Mucosa of rectum (tissue), 2 donors: ENCODE results near the gene CGNL1.

Experiments
- H3K27ac ChIP-seq, 2 donors: one replicate each; pipeline ENCODE4 v1.7.0; 2013; ENCODE audit warnings: inconsistent platforms in 2 of 2, low read depth in 2 of 2, low read length in 2 of 2
- H3K27me3 ChIP-seq, 2 donors: one replicate each; pipeline ENCODE4 v1.7.0; 2013; ENCODE audit warnings: low read length in 2 of 2; ENCODE audit not compliant: control insufficient read depth in 2 of 2, insufficient read depth in 2 of 2
- H3K36me3 ChIP-seq, 2 donors: one replicate each; pipeline ENCODE4 v1.7.0; 2013; ENCODE audit warnings: low read length in 2 of 2; ENCODE audit not compliant: control insufficient read depth in 2 of 2, insufficient read depth in 2 of 2
- H3K4me1 ChIP-seq, 2 donors: one replicate each; pipeline ENCODE4 v1.7.0; 2013; ENCODE audit warnings: low read length in 2 of 2, mild to moderate bottlenecking in 1 of 2; ENCODE audit not compliant: control insufficient read depth in 2 of 2, insufficient read depth in 2 of 2
- H3K4me3 ChIP-seq, 2 donors: one replicate each; pipeline ENCODE4 v1.7.0; 2013; ENCODE audit warnings: low read length in 2 of 2
- H3K9ac ChIP-seq, 2 donors: one replicate each; pipeline ENCODE4 v1.7.0; 2013; ENCODE audit warnings: low read length in 2 of 2, low read depth in 1 of 2, mild to moderate bottlenecking in 1 of 2
- H3K9me3 ChIP-seq, 2 donors: one replicate each; pipeline ENCODE4 v1.7.0; 2013; ENCODE audit warnings: low read length in 2 of 2; ENCODE audit not compliant: control insufficient read depth in 2 of 2
- donor health status: healthy.
- donor health status: Normal muscosa, but diverticular disease.

The CGNL1 gene

GRCh38 chr15:57485869-57486268 lies 109.6 kb downstream of the CGNL1 start:
- no peak overlapping the region for H3K9ac ChIP-seq
- H3K27me3 ChIP-seq: no peaks in the 10 kb centered on the region
- no peak overlapping the region for H3K27ac ChIP-seq
- no peaks in the 10 kb centered on the region for H3K36me3 ChIP-seq
- H3K4me3 ChIP-seq: no peak overlapping the region
- H3K4me1 ChIP-seq: no peaks in the 10 kb centered on the region
- no peaks in the 10 kb centered on the region for H3K9me3 ChIP-seq

GRCh38 chr15:57486833-57487232 lies 110.5 kb downstream of the CGNL1 start:
- no peak overlapping the region for H3K9ac ChIP-seq
- no peak overlapping the region for H3K27ac ChIP-seq

GRCh38 chr15:57489122-57489521 lies 112.8 kb downstream of the CGNL1 start:
- Histone ChIP-seq H3K27me3 (no peaks in the 10 kb centered on the region), H3K36me3 (no peaks in the 10 kb centered on the region), H3K27ac (no peak overlapping the region), H3K9ac (no peak overlapping the region), H3K4me3 (no peak overlapping the region), H3K4me1 (no peaks in the 10 kb centered on the region), H3K9me3 (no peaks in the 10 kb centered on the region)

More at GRCh38 chr15:57486833-57487232, 110.5 kb downstream of the CGNL1 start:
- no peak overlapping the region for H3K4me3 ChIP-seq
- H3K27me3 ChIP-seq: no peaks in the 10 kb centered on the region
- no peaks in the 10 kb centered on the region for H3K9me3 ChIP-seq
- H3K4me1 ChIP-seq: no peaks in the 10 kb centered on the region
- no peaks in the 10 kb centered on the region for H3K36me3 ChIP-seq

GRCh38 chr15:57493351-57493750 lies 117.0 kb downstream of the CGNL1 start:
- Histone ChIP-seq H3K27ac (no peak overlapping the region), H3K4me1 (peaks cover 4 to 7% of the 10 kb centered on the region in 2 donors), H3K27me3 (no peaks in the 10 kb centered on the region), H3K36me3 (no peaks in the 10 kb centered on the region), H3K9ac (no peak overlapping the region), H3K9me3 (no peaks in the 10 kb centered on the region), H3K4me3 (no peak overlapping the region)

- no peaks in the 10 kb centered on the region for H3K36me3 ChIP-seq
- H3K4me3 ChIP-seq: no peak overlapping the region
- H3K27ac ChIP-seq: no peak overlapping the region
- peaks cover 4 to 7% of the 10 kb centered on the region in 2 donors for H3K4me1 ChIP-seq
- H3K9me3 ChIP-seq: no peaks in the 10 kb centered on the region
- H3K27me3 ChIP-seq: no peaks in the 10 kb centered on the region
- no peak overlapping the region for H3K9ac ChIP-seq
Measured at GRCh38 chr15:57494581-57494980, 118.3 kb downstream of the CGNL1 start.

GRCh38 chr15:57495041-57495440 lies 118.7 kb downstream of the CGNL1 start:
- Histone ChIP-seq H3K27ac (no peak overlapping the region), H3K4me1 (peaks cover 4 to 7% of the 10 kb centered on the region in 2 donors), H3K27me3 (no peaks in the 10 kb centered on the region), H3K9me3 (no peaks in the 10 kb centered on the region), H3K36me3 (no peaks in the 10 kb centered on the region), H3K4me3 (no peak overlapping the region), H3K9ac (no peak overlapping the region)

GRCh38 chr15:57495554-57496165 lies 119.4 kb downstream of the CGNL1 start:
- Histone ChIP-seq H3K27me3 (no peaks in the 10 kb centered on the region), H3K36me3 (no peaks in the 10 kb centered on the region), H3K4me3 (no peak overlapping the region), H3K4me1 (peaks cover 4 to 7% of the 10 kb centered on the region in 2 donors), H3K27ac (no peak overlapping the region), H3K9ac (no peak overlapping the region), H3K9me3 (no peaks in the 10 kb centered on the region)

- Histone ChIP-seq H3K27ac (peak overlapping the region; percentile 39 to 46), H3K9me3 (no peaks in the 10 kb centered on the region), H3K36me3 (no peaks in the 10 kb centered on the region), H3K27me3 (no peaks in the 10 kb centered on the region), H3K4me3 (no peak overlapping the region), H3K9ac (peak overlapping the region in 1 of 2 donors; percentile 16), H3K4me1 (peaks cover 4 to 7% of the 10 kb centered on the region in 2 donors)
Measured at GRCh38 chr15:57496594-57496945, 120.3 kb downstream of the CGNL1 start.

- Histone ChIP-seq H3K27ac (peak overlapping the region; percentile 39 to 46), H3K36me3 (no peaks in the 10 kb centered on the region)
Measured at GRCh38 chr15:57496946-57497869, 120.9 kb downstream of the CGNL1 start.

GRCh38 chr15:57500256-57500655 lies 124.0 kb downstream of the CGNL1 start:
- Histone ChIP-seq H3K9me3 (no peaks in the 10 kb centered on the region), H3K9ac (no peak overlapping the region), H3K27ac (no peak overlapping the region), H3K27me3 (no peaks in the 10 kb centered on the region), H3K4me3 (no peak overlapping the region), H3K36me3 (no peaks in the 10 kb centered on the region), H3K4me1 (peaks cover 4 to 22% of the 10 kb centered on the region in 2 donors)

More at GRCh38 chr15:57496946-57497869, 120.9 kb downstream of the CGNL1 start:
- no peaks in the 10 kb centered on the region for H3K9me3 ChIP-seq
- peaks cover 4 to 7% of the 10 kb centered on the region in 2 donors for H3K4me1 ChIP-seq
- peak overlapping the region in 1 of 2 donors; percentile 16 for H3K9ac ChIP-seq
- no peaks in the 10 kb centered on the region for H3K27me3 ChIP-seq
- H3K4me3 ChIP-seq: no peak overlapping the region
